PFSK-1 (cell line): ENCODE results near the gene STRADB.

Experiments
- FOXP2 ChIP-seq: optimal IDR thresholded peaks from 2 replicates; pipeline ENCODE3; 2011; ENCODE audit warnings: borderline replicate concordance, control low read depth, inconsistent platforms; ENCODE audit not compliant: insufficient read depth; ENCODE audit errors: extremely low read length, extremely low read depth
- POLR2AphosphoS5 ChIP-seq: IDR thresholded peaks from 2 replicates; pipeline ENCODE4 v1.6.1; 2012; ENCODE audit warnings: low read depth, mild to moderate bottlenecking, control low read depth, low read length, moderate library complexity
- SIN3A ChIP-seq: IDR thresholded peaks from 2 replicates; pipeline ENCODE4 v1.6.1; 2012; ENCODE audit warnings: mild to moderate bottlenecking, low read length, moderate library complexity, borderline replicate concordance; ENCODE audit not compliant: insufficient read depth
- TAF1 ChIP-seq: IDR thresholded peaks from 2 replicates; pipeline ENCODE4 v1.6.1; 2012; ENCODE audit warnings: low read length, control low read depth, borderline replicate concordance; ENCODE audit not compliant: insufficient read depth
- TF ChIP-seq, protein P1 (sequence below), 2 experiments: IDR thresholded peaks; 2 replicates each; pipeline versions ENCODE4 v1.6.1 to v1.8.0; 2011 to 2012; ENCODE audit warnings: low read depth in 2 of 2, low read length in 2 of 2, control low read depth in 1 of 2, inconsistent platforms in 1 of 2, mild to moderate bottlenecking in 1 of 2, moderate library complexity in 1 of 2; ENCODE audit not compliant: insufficient read depth in 1 of 2

The STRADB gene

DNA sequence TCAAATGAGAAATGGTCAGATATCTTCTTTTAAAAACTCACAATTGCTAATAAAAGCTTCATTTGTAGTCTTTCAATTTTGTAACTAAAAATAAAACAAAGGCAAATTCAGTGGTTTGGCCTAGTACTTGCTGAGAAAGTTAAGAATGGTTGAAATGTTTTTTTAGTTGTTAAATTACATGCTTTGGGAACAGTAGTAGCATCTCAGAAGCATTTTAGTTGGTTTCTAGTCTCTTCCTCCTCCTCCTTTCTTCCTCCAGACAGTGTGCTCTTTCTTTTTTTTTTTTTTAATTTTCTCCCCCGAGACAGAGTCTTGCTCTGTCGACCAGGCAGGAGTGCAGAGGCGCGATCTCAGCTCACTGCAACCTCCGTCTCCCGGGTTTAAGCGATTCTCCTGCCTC is 10.1 kb upstream of the STRADB start:
- TF ChIP-seq FOXP2 (no peak), POLR2AphosphoS5 (no peak), TAF1 (no peak)

DNA sequence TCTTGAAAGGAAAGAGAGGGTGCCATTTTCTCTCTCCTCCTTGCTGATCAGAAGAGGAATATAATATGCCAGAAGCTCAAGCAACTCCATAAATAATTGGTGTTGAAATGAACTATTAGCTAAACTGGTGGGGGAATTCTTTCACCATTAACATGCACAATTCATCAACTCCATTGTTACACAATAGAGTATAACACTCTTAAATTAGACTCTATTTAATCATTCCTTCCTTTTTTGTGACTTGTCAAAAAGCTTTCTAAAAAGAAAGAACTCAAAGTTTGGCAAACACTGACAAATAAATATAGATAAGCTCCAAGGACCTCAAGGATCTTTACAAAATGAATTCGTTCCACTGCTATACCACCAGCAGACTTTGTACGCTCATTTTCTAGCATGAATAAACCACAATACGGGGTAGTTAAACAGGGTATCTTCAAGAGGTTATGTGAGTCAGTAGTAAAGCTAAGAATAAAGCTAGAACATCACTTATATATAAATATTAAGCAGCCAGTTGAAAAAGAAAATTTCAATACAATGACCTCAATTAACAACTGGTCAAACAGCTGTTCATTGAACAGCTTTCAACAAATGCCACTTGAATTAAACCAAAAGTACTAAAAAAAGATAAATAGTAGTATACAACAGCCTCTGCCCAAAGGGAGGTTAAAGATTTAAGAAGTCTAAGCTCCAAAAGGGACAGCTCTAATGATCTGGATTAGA is 6.6 kb upstream of the STRADB start:
- no peak for TF ChIP-seq TAF1
- TF ChIP-seq, protein P1, sequence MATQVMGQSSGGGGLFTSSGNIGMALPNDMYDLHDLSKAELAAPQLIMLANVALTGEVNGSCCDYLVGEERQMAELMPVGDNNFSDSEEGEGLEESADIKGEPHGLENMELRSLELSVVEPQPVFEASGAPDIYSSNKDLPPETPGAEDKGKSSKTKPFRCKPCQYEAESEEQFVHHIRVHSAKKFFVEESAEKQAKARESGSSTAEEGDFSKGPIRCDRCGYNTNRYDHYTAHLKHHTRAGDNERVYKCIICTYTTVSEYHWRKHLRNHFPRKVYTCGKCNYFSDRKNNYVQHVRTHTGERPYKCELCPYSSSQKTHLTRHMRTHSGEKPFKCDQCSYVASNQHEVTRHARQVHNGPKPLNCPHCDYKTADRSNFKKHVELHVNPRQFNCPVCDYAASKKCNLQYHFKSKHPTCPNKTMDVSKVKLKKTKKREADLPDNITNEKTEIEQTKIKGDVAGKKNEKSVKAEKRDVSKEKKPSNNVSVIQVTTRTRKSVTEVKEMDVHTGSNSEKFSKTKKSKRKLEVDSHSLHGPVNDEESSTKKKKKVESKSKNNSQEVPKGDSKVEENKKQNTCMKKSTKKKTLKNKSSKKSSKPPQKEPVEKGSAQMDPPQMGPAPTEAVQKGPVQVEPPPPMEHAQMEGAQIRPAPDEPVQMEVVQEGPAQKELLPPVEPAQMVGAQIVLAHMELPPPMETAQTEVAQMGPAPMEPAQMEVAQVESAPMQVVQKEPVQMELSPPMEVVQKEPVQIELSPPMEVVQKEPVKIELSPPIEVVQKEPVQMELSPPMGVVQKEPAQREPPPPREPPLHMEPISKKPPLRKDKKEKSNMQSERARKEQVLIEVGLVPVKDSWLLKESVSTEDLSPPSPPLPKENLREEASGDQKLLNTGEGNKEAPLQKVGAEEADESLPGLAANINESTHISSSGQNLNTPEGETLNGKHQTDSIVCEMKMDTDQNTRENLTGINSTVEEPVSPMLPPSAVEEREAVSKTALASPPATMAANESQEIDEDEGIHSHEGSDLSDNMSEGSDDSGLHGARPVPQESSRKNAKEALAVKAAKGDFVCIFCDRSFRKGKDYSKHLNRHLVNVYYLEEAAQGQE (IDR thresholded peaks at IDR 0.05; ENCODE audit: insufficient read depth in 1 of 2, low read depth in 2 of 2, low read length in 2 of 2), result no peak
- no peak for TF ChIP-seq POLR2AphosphoS5
- no peak for TF ChIP-seq FOXP2
- no peak for TF ChIP-seq SIN3A

DNA sequence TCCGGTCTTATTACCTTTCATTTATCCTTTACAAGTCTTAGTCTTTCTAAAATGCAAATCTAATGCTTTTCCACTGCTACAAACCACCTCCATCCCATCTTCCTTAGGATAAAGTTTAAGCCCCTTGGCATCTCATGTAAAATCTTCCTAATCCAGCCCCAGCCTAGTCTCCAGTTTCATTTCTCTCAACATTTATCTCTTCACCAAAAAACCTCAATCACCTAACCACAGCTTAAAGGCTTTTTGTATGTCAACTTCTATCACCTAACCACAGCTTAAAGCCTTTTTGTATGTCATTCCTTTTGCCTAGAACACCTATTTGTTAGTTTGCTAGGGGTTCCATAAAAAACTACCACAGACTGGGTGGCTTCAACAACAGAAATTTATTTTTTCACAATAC is 4.5 kb upstream of the STRADB start:
- TF ChIP-seq TAF1 (no peak), POLR2AphosphoS5 (no peak)
- TF ChIP-seq, protein P1 (IDR thresholded peaks at IDR 0.05; ENCODE audit: insufficient read depth in 1 of 2, low read depth in 2 of 2, low read length in 2 of 2), result no peak

DNA sequence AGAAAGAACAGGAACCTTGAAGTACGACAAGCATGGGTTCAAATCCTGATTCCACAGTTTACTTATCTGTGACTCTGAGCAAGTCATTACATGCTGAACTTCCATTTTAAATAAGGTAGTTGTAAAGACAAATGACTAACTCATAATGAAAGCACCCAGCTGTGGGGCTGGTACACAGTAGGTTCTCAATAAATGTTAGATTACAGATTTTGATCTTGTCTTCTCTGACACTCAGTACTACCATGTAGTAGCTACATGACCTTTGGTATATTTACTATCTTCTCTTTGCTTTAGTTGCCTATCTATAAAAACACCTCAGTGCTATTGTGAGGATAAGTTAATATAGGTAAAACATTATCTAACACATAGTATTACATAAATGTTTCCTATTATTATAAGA is 3.5 kb upstream of the STRADB start:
- TF ChIP-seq FOXP2 (no peak), TAF1 (no peak), SIN3A (no peak), POLR2AphosphoS5 (no peak)
- TF ChIP-seq, protein P1 (IDR thresholded peaks at IDR 0.05; ENCODE audit: insufficient read depth in 1 of 2, low read depth in 2 of 2, low read length in 2 of 2), result no peak

DNA sequence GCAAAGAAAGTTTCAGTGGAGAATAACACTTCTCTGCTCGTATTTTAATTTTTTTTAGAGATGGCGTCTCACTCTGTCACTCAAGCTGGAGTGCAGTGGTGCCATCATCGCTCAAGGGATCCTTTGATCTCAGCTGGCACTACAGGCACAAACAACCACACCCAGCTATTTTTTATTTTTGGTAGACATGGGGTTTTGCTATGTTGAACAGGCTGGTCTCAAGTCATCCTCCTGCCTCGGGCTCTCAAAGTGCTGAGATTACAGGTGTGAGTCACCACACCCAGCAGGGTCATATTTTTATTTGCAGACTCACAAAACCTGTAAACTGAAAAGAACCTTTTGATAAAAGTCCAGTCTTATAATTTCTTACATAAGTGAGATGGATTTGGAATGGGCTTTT is 2.8 kb upstream of the STRADB start:
- TF ChIP-seq, protein P1 (IDR thresholded peaks at IDR 0.05; ENCODE audit: insufficient read depth in 1 of 2, low read depth in 2 of 2, low read length in 2 of 2), result no peak
- TF ChIP-seq FOXP2, result no peak
- TF ChIP-seq SIN3A, result no peak
